Activated gamma-delta T cell treated with Interleukin-2 at 50 U/mL for 16 hours (primary cell): Measurements from ENCODE around the gene IFNL1.
"Not testable (repeated sequence)": the region's sequence is repeated elsewhere in the genome, so short reads cannot be mapped to it uniquely, and the experiment has no call there.

Experiments
- DNase-seq: peaks from one replicate; pipeline ENCODE4 v3.0.0-alpha.2; 2020

The IFNL1 gene

DNA sequence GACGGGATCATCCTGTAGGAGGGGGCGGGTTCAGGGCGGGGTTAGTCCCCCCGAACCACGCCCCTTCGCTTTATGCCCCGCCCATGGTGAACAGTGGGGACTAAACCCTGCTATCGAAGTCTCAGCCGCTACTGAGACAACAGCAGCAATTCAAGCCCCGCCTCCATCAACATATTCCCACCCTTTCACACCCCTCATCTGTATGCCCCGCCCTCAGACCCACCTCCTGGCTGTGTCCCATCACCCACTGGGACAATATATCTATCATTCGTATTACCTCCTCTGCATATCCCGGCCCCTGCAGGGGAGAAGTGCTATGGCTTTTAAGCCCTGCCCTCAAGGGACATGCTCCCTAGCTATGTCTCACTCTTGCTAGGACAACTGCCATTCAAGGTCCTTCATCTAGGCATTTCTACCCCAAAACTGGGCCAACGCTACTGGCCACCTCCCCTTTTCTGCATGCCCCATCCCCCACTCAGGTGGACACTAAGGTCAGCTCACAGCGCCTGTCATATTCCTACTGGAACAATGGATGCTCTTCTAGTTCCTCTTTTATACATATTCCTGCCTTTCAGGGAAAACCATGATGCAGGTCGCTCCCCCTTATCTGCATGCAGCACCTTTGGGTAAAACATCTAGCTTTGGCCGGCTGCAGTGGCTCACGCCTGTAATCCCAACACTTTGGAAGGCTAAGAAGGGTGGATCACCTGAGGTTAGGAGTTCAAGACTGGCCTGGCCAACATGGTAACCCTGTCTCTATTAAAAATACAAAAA is 12.5 kb downstream of the IFNL1 start:
- no peak for DNase-seq

DNA sequence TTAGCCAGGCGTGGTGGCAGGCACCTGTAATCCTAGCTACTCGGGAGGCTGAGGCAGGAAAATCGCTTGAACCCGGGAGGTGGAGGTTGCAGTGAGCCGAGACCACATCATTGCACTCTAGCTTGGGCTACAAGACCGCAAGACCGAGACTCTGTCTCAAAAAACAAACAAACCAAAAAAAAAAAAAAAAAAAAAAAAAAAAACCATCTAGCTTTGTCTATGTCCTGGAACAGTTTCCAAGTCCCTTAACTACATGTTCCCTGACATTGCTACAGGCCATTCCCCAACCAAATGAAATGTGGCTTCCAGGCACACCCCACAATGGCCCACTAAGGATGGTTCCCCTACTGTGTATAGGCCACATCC is 13.1 kb downstream of the IFNL1 start:
- not testable (repeated sequence) for DNase-seq

DNA sequence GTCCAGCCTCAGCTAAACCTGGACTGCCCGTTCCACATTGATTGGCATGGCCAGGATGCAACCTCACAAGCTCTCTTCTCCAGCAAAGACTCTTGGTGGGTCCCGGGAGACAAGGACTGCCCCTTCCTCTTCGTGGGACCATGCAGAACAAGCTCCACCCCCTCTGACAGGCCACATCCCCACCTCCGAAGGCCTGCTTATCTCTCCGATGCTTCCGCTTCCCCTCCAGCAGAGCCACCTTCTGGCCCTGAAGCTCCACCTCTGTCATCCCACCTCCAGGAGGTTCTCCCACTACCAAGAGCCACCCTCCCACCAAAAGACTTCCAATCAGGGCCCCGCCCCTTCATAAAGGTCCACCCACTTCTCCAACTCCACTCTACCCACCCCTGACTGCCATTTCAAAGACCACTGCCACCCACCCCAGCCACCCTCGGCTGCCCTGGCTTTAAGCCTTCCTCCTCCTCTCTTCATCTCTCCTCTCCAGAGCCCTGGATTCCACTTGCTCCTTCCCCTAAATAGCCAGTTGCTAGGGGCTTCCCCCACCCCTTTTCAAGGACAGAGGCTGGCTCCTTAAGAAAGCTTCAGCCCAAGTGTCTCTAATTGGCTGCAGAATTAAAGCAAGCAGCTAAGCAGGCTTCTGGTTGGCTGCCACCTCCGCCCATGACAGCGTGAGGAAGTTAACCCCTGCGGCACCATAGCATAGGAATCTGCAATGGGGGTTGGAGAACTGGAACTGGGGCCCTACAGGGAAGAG is 14.5 kb downstream of the IFNL1 start:
- no peak for DNase-seq

DNA sequence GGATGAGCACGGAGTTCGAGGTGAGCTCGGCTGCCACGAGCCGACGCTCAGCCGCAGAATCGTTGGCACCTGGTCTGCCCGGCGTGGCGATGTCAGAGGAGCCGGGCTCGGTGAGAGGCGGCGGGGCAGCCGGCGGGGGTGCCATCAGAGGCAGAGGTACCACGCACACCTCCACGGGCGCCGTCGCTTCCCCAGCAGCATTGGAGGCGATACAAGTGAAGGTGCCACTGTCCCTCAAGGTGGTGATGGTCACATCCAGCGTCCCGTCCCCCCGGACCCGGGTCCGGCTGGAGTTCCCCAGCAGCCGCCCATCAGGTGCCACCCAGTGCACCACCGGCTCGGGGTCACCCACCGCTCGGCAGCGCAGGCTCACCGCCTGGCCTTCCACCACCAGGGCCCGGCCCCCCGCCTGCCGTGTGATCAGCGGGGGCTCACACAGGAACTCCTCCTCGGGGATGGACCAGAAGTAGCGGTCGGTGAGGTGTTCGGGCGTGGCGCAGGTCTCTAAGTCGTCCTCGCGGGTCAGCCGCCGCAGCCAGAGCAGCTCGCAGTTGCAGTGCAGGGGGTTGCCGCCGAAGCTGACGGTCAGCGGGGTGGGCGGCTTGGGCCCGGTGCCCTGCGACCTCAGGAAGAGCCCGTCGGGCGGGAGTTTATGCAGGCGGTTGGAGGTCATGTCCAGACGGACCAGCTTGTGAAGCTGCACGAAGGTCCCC is 18.0 kb downstream of the IFNL1 start:
- DNase-seq = no peak

DNA sequence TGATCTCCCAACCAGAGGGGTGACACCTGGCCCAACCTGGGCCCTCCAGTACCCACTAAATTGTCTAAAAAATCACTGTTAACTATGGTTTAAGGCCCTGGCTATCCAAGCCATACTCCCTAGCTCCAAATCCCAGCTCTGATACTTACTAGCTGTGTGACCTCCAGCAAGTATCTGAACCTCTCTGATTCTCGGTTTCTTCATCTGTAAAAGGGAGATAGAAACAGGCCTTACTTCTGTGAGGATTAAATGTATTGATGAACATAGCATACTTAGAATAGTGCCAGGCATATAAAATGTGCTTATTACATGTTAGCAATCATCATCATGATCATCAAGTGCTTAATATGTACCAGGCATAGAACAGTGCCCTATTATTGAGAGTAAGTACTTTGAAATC is 19.7 kb downstream of the IFNL1 start:
- no peak for DNase-seq

DNA sequence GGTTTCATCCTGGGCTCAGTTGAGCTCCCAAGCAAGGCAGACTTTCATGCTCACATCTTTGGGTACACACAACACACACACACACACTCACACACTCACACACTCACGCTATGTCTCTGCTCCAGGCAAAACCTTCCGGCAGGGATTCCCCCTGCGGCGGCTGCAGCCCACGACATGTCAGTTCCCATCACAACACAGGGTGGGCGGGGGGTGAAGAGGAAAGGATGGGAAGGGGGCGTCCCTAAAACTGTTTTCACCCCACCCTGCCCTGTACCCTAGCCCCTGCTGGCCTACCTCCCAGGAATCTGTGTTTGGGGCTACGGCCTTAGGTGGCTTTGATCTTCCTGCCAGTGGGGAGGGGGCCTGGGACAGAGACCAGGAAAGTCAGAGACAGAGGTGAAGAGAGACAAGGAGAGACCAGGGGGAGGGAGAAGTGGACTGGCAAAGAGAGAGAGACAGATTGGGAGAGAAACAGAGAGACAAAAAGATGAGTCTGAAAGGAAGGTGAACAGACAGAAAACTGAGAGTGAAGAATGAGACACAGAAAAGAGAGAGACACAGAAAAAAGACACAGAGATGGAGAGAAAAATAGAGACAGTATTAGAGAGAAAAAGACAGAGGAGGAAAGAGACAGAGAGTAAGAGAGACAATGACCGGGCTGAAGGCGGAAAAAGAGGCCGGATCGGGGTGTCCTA is 20.6 kb downstream of the IFNL1 start:
- DNase-seq = no peak

DNA sequence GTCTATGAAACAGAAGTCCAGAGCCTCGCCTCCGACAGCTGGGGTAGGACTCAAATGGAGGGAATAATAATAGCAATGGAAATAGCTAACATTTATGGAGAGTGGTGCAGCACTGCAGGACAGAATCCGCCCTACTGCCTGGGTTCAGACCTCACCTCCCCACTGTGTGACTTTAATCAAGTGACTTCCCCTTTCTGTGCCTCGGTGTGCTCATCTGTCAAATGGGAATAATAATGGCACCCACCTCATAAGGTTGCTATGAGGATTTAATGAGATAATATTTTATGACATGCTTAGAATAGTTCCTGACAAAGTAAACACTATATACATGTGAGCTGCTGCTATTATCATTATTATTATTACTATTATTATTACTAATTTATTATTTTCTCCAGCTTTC is 21.3 kb downstream of the IFNL1 start:
- no peak for DNase-seq

DNA sequence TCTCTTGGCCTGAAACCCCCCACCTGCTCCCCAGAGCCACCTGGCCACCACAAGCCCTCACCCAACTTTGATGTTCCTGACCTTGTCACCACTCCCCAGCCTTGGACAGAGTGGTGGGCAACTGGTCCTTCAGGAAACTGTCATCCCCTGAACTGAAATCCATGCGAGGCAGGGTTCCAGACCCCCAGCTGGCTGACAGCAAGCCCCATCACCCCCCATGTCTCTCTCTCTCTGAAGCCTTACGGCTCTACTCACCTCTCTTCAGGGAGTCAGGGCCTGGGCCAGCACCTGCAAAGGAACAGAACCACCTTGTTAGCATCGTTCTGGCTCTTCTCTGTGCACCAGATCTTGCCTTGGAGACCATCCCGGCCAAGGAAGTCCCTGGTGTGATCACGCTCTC is 21.9 kb downstream of the IFNL1 start:
- no peak for DNase-seq

DNA sequence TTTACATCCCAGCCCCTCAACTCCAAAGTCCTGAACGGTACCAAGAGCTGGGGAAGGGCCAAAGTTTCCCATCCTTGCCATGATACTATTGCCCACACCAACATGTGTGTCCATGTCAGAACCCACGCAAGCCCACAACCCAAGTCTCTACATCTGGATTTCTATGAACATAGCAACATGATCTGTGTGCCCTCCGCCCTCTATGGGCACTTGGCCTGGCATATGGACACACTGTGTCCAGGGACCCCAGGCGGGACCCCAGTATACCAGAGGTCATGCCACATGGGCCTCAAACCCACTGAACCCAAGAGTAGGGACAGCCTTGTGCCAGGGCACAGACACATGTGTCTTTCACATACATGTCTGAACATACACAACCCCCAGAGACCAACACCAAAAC is 22.5 kb downstream of the IFNL1 start:
- DNase-seq = no peak

DNA sequence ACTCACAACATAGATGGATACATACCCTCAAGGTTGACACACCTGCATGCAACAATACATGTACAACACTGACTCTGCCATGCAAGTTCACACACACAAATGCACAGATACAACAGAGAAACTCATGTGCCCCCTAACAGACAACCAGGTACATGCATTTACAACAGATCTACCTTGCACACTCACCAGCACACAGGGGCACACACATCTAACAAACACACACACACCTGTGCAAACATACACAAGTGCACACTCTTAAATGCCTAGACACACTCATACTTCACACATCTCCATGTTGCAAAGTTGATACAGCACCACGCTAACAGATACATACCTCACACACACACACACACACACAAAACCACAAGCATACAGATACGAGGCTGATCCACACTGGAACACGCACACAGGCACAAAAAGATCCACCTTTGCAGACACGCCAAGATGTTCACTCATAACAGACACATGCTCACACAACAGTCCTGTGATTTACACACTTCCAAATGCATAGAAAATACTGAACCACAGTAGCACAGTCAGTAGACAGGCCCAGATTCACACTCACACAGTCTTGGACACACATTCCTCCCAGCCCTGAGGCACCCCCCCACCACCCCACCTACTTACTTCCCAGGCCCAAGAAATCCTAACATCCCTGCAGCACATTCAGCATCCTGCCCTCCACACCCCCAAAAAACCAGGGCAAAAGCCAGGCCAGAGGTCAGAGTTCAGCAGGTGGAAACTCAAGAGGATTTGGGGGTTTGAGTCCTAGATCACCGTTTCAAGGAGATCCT is 23.1 kb downstream of the IFNL1 start:
- DNase-seq = no peak

DNA sequence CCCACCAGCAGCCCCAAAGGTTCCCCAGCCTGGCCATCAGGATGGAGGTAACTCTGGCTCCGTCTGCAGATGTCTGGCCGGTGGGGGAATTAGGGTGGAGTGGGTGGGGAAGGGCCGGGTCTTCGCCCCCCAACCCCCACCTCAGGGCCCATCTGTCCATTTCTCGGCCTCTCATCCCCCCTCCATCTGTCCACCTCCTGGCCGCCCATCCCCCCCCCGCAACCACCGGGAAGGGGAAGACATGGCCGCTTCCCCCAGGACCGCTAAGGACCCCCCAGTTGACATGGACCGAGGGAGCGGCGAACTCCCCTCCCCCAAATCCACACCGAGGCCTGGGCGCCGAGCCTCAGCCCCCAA is 23.7 kb downstream of the IFNL1 start:
- no peak for DNase-seq

DNA sequence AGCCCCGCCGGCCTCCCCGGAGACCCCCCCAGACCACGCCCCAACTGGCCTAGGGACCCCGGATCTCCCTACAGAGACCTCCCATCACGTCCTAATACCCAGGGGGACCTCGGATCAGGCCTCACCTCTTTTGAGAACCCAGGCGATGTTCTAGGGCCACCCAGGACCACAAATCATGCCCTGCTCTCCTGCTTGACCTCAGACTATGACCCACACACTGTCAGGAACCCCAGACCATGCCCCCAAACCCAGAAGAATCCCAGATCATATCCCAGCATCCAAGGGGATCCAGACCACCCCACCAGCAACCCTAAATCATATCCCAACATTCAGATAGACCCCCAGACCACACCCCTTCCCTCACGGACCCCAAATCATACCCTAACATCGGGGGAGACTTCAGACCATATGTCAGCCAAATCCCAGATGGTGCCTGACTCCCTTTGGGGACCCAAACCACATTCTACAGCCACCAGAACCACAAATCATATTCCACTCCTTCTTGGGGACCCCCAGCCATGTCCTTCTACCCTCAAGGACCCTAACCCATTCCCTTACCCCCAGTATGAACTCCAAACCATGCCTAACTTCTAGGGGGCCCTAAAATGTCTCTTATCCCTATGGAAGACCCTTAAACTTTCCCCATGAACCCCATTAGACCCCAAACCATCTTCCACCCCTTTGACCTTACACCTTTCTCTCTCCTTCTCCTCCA is 25.1 kb downstream of the IFNL1 start:
- DNase-seq = no peak

DNA sequence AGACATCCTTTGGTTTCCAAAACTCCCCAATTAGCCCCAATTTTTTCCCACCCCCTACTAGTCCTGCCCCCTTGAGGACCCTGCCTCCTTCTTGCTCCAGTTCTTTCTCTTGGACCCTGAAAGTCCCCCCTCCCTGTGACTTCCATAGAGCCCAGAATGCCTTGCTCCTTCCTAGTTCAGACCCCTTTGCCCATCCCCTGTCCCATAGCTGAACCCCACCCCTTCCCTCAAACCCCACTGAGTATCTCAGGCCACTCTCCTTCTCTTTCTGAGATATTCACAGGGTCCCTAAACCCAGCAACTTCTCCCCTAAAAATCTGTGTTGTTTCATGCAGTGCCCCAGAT is 25.6 kb downstream of the IFNL1 start:
- no peak for DNase-seq

DNA sequence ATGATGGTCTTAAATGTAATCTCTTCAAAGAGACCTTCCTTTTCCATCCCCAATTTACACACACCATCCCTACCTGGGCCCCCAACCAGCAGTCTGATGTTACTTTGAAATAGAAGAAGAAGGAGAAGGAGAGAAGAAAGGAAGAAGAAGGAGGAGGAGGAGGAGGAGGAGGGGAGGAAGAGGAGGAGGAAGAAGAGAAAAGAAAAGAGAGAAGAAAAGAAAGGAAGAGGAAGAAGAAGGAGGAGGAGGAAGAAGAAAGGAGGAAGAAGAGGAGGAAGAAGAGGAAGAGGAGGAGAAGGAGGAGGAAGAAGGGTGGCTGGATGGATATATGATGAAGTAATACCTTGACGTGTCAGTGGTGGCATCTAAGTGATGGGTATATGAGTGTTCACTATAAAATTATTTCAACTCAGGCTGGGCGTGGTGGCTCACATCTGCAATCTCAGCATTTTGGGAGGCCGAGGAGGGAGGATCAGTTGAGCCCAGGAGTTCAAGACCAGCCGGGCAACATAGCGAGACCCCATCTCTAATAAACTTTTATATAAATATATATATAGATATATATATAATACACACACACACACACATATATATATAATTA is 28.1 kb downstream of the IFNL1 start:
- DNase-seq = no peak

DNA sequence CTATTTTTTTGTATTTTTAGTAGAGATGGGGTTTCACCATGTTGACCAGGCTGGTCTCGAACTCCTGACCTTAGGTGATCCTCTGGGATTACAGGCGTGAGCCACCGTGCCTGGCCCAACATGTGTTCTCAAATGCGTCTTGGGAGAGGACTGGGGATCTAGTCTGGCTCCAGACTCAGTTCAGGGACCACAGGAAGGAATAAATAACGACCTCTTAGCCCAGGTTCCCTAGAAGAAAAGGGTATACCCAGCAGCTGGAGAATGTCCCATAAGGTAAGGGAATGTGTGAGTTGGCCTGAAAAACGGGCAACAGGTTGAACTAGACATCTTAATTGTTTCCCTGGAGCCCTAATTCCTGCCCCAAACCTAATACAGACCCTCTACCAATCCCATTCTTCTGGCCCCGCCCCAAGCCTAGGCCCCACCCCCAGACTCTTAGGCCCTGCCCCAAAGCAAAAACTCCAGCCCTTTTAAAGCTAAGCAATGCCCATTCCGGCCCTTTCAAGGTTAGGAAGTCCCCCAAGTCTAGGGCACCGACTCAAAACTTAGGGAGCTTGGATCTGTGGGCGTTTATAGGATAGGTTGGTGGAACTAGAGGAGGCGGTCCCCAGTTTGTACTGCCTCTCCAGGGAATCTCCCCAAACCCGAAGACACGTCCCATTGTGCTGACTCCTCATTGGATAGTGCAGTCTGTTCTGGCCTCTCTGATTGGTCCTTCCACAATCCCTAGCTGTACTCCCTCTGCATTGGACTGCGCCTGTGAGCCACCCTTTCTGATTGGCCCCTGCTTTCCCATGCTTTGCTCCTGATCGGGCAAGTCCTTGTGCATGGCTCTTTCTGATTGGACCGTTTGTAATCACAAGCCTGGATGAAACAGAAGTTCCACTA is 29.8 kb downstream of the IFNL1 start:
- no peak for DNase-seq

DNA sequence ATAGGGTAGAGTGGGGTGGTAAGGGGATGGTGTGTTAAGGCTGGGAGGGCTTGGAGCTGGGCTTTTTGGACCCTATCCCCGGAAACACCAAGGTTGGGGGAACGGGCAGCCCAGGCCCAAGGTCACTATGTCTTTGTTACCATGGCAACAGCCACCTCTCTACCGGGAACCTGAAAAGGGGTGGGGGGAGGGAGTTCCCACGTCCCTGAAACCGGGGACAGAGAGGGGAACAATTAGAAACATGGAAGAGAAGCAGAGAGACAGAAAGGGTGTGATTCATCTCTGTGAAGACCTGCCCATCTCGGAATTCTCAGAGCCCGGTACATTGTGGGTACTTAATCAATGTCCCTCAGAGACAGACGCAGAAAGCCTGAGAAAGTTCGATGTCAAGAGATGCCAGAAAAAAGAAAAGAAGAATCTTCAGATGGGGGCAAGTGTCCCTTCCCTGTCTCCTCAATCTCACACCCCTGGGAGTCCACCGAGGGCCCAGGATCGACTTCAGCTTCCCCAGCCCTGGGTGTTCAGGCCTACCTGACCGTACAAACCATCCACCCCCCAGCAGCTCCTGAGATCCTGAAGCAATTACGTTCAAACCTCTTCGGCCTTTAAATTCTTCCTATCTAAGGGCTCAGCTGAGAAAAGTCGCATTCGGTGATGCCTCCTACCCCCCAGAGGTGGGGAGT is 31.3 kb downstream of the IFNL1 start:
- no peak for DNase-seq

DNA sequence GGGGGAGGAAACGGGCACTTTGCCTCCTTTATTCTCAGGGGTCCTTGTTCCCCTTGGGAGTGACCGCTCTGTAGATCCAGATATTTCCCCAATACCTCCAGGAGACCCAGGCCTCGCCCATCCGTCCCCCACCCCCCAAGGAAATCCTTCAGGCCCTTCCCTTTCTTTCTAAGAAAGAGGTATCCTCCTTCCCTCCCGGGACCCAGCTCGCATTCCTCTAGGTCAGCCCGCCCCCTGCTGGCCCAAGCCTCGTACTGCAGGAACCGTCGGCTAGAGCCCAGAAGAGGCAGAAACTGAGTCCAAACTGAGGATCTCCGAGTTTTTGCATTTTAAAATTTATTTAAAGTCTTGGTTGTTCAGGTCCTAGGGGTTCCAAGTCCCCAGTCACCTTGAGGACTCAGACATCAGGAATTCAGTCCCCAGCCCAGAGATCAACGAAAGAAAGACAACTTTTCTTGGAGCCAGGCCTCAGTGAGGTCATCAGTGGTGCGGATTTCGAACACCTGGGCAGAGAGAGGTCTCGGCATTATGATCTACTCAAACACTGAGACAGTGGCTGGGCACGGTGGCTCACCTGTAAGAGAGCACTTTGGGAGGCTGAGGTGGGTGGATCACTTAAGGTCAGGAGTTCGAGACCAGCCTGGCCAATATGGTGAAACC is 32.0 kb downstream of the IFNL1 start:
- DNase-seq = peak; percentile 83

DNA sequence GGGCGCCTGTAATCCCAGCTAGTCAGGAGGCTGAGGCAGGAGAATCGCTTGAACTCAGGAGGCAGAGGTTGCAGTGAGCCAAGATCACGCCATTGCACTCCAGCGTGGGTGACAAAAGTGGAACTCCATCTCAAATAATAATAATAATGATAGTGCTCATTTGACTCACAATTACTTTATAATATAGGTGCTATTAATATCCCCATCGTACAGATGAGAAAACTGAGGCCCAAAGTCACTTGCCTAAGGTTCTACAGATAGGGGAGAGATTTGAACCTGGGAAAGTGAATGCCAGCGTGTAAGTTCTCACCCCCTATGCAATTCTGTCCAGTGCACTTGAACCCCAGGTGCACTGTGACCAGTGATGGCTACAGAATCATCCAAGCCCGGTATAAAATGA is 33.7 kb downstream of the IFNL1 start:
- DNase-seq = no peak

DNA sequence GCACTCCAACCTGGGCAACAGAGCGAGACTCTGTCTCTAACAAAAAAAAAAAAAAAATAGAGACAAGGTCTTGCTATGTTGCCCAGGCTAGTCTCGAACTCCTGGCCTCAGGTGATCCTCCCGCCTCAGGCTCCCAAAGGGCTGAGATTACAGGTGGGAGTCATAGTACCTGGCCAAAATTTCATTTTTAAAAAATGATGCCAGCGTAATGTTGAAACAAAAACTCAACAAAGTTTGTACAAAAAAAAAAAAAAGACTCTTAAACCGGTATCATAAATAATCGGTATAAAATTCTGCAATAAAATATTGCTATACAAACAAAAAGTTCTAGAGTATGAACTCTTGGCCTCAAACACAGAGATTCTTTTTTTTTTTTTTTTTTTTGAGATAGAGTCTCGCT is 36.1 kb downstream of the IFNL1 start:
- no peak for DNase-seq
